Mesodermal cell (in vitro differentiated cells): ENCODE data around the gene BFSP2.
"Not testable (repeated sequence)": the region's sequence is repeated elsewhere in the genome, so short reads cannot be mapped to it uniquely, and the experiment has no call there.

Experiments used
- H3K27ac ChIP-seq: 2 replicates; pipeline ENCODE4 v1.7.0; 2013; ENCODE audit warnings: mild to moderate bottlenecking, low read depth, low read length, moderate library complexity; ENCODE audit not compliant: severe bottlenecking
- H3K36me3 ChIP-seq: 2 replicates; pipeline ENCODE4 v1.7.1; 2013; ENCODE audit warnings: mild to moderate bottlenecking, low read length, moderate library complexity; ENCODE audit not compliant: control insufficient read depth, insufficient read depth
- H3K4me1 ChIP-seq: one replicate; pipeline ENCODE4 v1.7.1; 2013; ENCODE audit warnings: mild to moderate bottlenecking, low read length; ENCODE audit not compliant: insufficient read depth, control insufficient read depth, poor library complexity, severe bottlenecking
- H3K4me3 ChIP-seq: 2 replicates; pipeline ENCODE4 v1.7.0; 2013; ENCODE audit warnings: low read length, control low read depth, mild to moderate bottlenecking; ENCODE audit not compliant: insufficient read depth, poor library complexity, severe bottlenecking; ENCODE audit errors: extremely low read depth
- H3K9me3 ChIP-seq: 2 replicates; pipeline ENCODE4 v1.7.1; 2013; ENCODE audit warnings: mild to moderate bottlenecking, low read length, moderate library complexity; ENCODE audit not compliant: control insufficient read depth
- WGBS, 2 experiments: methylation state at CpG; one replicate each; pipeline ENCODE4 v1.1.5; 2013; ENCODE audit warnings: missing lambda C conversion rate in 2 of 2; ENCODE audit not compliant: insufficient coverage in 2 of 2; 5-methylcytosine and 5-hydroxymethylcytosine counted together

BFSP2 gene

DNA sequence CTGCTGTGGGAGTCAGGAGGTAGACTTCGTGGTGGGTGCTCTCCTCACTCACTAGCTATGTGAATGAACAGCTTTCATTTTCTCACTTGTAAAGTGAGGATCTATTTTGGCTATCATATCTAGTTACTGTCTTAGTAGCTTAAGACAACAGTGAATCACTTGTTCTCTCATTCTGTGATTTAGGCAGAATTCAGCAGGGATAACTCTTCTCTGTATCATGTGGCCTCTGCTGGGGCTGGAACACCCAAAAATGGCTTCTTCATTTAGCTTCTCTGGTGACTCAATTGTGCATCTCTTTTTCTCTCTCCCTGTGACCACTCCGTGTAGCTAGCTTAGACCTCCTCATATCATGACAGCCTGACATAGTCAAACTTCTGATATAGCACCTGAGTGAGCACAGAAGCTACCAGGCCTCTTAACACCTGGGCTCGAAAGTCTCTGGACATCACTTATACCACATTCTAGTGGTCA lies 68.4 kb downstream of the BFSP2 start:
- Histone ChIP-seq H3K36me3 (no peaks in the 10 kb centered on the region), H3K4me3 (no peak overlapping the region), H3K9me3 (no peaks in the 10 kb centered on the region), H3K27ac (no peak overlapping the region), H3K4me1 (no peaks in the 10 kb centered on the region)
- 88% methylated on average over 2 of the region's 3 CpGs for WGBS, 2 experiments

DNA sequence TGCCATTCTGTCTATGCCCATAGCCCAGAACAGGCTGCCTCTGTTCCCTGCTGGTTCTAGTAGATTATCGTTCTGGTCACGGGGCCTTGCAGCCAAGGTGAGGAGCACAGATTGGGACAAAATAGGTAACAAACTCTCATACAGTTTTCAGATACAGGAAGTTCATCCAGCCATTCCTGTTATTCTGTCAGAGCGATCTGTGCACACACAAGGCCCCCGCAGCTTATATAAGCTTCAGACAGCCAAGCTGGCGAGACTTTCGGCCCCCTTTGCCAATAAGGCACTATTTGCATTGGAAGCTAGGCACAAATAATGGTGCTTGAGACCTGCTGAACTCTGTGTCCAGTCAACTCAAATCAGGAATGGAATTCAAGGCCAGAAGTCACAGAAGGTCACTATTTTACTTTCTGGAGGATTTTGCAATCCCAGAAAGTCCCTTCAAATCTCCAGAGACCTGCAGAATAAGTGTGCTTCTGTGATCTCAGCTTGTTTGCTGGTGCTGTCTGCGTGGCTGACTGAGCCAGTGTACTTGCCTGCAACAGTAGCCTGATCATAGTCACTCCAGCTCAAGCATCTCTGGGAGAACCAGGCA lies 69.4 kb downstream of the BFSP2 start:
- no peaks in the 10 kb centered on the region for H3K36me3 ChIP-seq
- H3K4me3 ChIP-seq: no peak overlapping the region
- WGBS, 2 experiments: 94 to 100% methylated on average over 3 to 7 of the region's 7 CpGs
- no peaks in the 10 kb centered on the region for H3K4me1 ChIP-seq
- no peak overlapping the region for H3K27ac ChIP-seq
- H3K9me3 ChIP-seq: no peaks in the 10 kb centered on the region

DNA sequence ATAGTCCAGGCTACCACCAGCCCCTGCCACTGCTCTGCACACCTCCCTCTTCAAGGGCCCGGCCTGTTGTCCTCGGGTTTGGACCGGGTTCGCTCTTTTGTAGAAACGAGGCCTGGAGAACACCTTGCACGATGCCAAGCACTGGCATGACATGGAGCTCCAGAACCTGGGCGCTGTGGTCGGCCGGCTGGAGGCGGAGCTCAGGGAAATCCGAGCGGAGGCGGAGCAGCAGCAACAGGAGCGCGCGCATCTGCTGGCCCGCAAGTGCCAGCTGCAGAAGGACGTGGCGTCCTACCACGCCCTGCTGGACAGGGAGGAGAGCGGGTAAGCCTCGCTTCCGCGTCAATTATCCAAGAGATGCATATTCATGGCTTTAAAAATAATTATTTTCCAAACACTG lies 72.4 kb downstream of the BFSP2 start:
- Histone ChIP-seq H3K27ac (no peak overlapping the region), H3K4me1 (no peaks in the 10 kb centered on the region)

DNA sequence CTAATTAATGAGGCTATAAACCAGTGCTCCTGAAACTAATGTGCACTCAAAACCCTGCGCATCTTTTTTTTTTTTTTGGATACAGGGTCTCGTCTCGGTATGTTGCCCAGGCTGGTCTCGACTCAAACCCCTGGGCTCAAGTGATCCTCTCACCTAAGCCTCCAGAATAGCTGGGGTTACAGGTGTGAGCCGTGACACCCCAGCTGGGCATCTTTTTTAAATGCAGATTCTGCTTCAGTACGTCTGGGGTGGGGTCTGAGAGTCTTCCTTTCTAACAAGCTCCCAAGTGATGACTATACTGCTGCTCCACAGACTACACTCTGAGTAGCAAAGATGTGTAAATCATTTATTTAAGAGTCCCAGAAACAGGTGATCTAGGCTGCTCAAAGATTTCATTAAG lies 73.0 kb downstream of the BFSP2 start:
- Histone ChIP-seq H3K4me1 (no peaks in the 10 kb centered on the region), H3K9me3 (no peaks in the 10 kb centered on the region), H3K36me3 (no peaks in the 10 kb centered on the region), H3K4me3 (no peak overlapping the region), H3K27ac (no peak overlapping the region)
- 78 to 81% methylated on average over 3 to 5 of the region's 6 CpGs for WGBS, 2 experiments

More for the DNA sequence above, 72.4 kb downstream of the BFSP2 start:
- Histone ChIP-seq H3K9me3 (no peaks in the 10 kb centered on the region), H3K36me3 (no peaks in the 10 kb centered on the region), H3K4me3 (no peak overlapping the region)
- WGBS, 2 experiments: 83 to 95% methylated on average over 21 to 22 of the region's 24 CpGs

DNA sequence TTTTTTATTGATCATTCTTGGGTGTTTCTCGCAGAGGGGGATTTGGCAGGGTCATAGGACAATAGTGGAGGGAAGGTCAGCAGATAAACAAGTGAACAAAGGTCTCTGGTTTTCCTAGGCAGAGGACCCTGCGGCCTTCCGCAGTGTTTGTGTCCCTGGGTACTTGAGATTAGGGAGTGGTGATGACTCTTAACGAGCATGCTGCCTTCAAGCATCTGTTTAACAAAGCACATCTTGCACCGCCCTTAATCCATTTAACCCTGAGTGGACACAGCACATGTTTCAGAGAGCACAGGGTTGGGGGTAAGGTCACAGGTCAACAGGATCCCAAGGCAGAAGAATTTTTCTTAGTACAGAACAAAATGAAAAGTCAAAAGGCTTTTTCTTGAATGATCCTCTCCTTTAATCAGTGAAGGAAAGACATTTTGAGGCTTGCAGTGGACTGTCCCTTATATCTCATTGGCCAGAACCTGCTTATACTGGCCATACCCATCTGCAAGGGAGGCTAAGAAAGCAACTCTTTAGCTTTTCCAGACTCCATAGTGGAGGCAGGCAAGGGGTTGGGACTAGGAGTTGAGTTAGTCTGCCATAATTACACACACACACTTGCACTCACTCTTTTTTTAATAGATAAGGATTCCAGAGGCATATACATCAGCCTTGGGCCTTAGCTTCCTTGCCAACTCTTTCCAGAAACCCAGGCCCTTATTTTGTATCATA lies 73.8 kb downstream of the BFSP2 start:
- not testable (repeated sequence) for H3K36me3 ChIP-seq
- WGBS, 2 experiments: no CpG with 5 or more reads among the region's 5 CpGs
- peak overlapping the region; percentile 37 for H3K27ac ChIP-seq

DNA sequence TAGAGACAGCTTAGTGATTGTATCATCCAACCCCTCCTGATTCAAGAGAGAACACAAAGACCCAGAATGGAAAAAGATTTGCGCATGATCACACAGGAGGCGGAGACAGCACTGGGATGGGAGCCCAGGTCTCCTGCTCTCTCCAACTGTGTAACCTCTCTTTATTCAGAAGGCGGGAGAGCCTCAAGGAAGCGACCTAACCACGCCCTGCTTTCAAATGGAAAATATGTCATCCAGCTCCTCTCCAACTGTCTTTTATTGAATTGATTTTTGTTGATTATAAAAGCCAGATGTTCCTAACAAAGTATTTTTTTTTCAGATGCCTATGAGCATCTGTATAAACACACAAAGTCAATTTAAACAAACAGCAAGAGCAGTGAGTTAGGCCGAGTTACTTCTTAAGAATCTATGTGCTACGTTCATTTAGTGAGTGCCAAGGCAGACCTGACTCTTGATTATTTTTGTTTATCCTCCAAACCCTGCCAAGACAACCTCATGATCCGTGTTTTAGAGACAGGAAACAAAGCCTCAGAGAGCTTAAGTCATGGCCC lies 74.5 kb downstream of the BFSP2 start:
- H3K9me3 ChIP-seq: no peaks in the 10 kb centered on the region
- peak overlapping the region; percentile 37 for H3K27ac ChIP-seq
- no peaks in the 10 kb centered on the region for H3K36me3 ChIP-seq
- 87 to 94% methylated on average over 6 to 8 of the region's 8 CpGs for WGBS, 2 experiments
- H3K4me3 ChIP-seq: no peak overlapping the region
- no peaks in the 10 kb centered on the region for H3K4me1 ChIP-seq

More for the DNA sequence above, 73.8 kb downstream of the BFSP2 start:
- H3K4me3 ChIP-seq, H3K4me1 ChIP-seq, H3K9me3 ChIP-seq: not testable (repeated sequence)

DNA sequence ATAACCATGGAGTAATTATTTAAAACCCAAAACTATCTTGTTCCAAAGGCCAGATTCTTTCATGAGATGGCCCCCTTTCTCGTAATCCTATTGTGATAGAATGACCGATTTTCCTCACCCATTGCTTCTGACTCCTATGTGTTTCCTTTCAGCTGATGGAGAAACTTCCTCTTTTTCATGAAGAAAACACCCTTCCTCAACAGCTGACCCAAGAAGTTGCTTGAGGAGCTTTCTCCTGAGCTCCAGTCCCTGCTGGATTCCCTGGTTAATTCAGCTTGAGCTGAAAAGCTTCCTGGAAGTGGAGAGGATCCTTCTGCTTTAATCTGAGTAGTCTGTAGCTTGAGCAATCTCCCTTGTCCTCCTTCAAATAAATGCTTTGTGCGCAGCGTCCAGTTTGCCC lies 75.0 kb downstream of the BFSP2 start:
- Histone ChIP-seq H3K27ac (no peak overlapping the region), H3K4me1 (no peaks in the 10 kb centered on the region), H3K36me3 (no peaks in the 10 kb centered on the region), H3K9me3 (no peaks in the 10 kb centered on the region), H3K4me3 (no peak overlapping the region)
- WGBS, 2 experiments: 97 to 100% methylated on average over 2 to 4 of the region's 4 CpGs

DNA sequence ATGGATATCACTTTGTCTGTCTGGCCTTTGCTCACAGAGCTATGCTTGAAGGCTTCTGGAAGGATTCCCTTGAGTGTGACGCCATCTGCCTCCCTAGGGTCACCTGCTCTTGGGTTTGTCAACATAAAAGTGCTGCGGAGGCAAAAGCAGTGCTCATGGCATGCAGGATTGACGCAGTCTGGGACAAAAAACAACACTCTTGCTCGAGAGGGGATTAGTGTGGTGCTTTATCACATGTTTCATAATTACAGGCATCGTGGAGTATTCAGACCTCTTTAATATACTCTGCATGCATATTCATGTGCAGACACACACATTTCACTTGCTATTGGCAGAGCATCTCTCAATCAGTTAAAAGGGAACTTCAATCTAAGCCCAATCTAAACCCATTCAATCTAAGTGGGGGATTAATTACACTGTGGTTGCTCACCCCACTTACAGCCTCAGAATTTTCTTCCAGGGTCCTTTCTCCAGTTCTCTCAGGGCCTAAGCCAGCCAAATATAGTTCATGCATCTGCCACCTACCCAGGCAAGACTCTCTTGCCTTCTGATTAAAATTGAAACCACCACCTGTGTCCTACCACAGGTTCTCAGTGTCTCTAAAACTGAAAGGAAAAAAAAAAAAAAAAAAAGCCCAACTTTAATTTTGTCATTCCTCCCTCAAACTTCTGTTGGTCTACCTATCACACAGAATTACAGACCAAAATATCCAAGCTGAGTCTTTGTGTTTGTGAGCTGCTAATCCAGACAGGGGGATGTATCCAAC lies 75.6 kb downstream of the BFSP2 start:
- Histone ChIP-seq H3K4me3 (no peak overlapping the region), H3K27ac (no peak overlapping the region), H3K36me3 (no peaks in the 10 kb centered on the region), H3K4me1 (no peaks in the 10 kb centered on the region), H3K9me3 (no peaks in the 10 kb centered on the region)
- 98 to 100% methylated on average over 1 to 5 of the region's 5 CpGs for WGBS, 2 experiments

DNA sequence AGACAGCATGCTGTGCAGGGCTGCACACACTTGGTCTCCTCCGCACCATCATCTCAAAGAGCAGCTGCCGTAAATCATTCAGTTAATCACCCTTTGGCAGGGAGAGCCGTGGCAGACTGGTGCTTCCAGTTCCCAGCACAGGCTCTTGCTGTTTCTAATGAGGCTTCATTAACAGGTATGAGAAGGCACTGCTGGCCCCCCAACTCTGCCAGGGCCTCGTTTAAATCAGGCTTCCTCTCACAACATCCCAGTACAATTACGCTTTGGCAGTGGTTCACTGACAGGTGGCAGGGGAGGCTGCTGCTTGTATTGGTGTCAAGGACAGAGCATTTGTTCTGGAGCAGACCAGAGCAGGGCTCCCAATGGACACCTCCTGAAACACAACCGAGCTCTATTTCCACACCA lies 77.1 kb downstream of the BFSP2 start:
- no peaks in the 10 kb centered on the region for H3K4me1 ChIP-seq
- H3K27ac ChIP-seq: no peak overlapping the region
- WGBS, 2 experiments: 67 to 83% methylated on average over 4 to 5 of the region's 6 CpGs
- no peaks in the 10 kb centered on the region for H3K9me3 ChIP-seq
- H3K36me3 ChIP-seq: no peaks in the 10 kb centered on the region
- H3K4me3 ChIP-seq: no peak overlapping the region

DNA sequence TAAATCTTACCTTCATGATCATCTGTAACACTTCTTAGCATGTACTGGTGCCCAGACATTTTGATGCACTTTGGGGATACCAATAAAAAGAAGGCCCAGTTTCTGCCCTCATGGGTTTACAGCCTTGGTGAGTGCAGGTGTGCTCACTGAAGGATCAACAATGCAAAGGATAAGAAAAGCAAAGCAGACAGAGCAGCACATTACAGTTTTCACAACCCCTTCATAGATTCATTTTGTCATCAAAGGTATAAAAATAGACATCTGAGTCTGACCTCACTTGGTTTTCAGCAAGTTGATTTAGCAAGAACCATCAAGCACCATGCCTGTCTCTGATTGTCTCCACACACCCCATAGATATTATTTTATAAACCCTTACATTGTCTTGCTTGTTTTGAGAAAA lies 77.6 kb downstream of the BFSP2 start:
- no peaks in the 10 kb centered on the region for H3K9me3 ChIP-seq
- H3K4me1 ChIP-seq: no peaks in the 10 kb centered on the region
- H3K27ac ChIP-seq: no peak overlapping the region
- no peaks in the 10 kb centered on the region for H3K36me3 ChIP-seq
- no peak overlapping the region for H3K4me3 ChIP-seq
